H9 (cell line): ENCODE measurements around the gene MGLL. TPM values are rescaled to one million over a fixed set of nuclear protein-coding genes. Genes with fewer than 3 reads are reported as not detected.
A peak's percentile ranks its signal among the peaks of the same experiment; 100 is the strongest.

ENCODE experiments used
- DNase-seq: peaks from one replicate; pipeline ENCODE4 v3.0.0-alpha.2; 2017
- H2AFZ ChIP-seq: one replicate; pipeline ENCODE4 v1.6.1; 2013; ENCODE audit warnings: mild to moderate bottlenecking, low read length, control low read depth, moderate library complexity
- H2AK5ac ChIP-seq: 2 replicates; pipeline ENCODE4 v1.6.1; 2013; ENCODE audit warnings: low read length, control low read depth, mixed read lengths; ENCODE audit not compliant: insufficient read length
- H2BK120ac ChIP-seq: one replicate; pipeline ENCODE4 v1.6.1; 2013; ENCODE audit warnings: low read depth, mild to moderate bottlenecking, low read length, control low read depth, inconsistent platforms; ENCODE audit not compliant: poor library complexity, severe bottlenecking
- H2BK12ac ChIP-seq: 2 replicates; pipeline ENCODE4 v1.6.1; 2013; ENCODE audit warnings: low read length, control low read depth, mixed read lengths, low read depth; ENCODE audit not compliant: insufficient read length
- H2BK15ac ChIP-seq: 2 replicates; pipeline ENCODE4 v1.6.1; 2013; ENCODE audit warnings: low read depth, low read length, control low read depth
- H2BK20ac ChIP-seq: one replicate; pipeline ENCODE4 v1.6.1; 2013; ENCODE audit warnings: low read depth, mild to moderate bottlenecking, low read length, control low read depth, inconsistent platforms; ENCODE audit not compliant: poor library complexity, severe bottlenecking
- H2BK5ac ChIP-seq: 2 replicates; pipeline ENCODE4 v1.6.1; 2013; ENCODE audit warnings: low read length, control low read depth, mixed read lengths; ENCODE audit not compliant: insufficient read length
- H3K14ac ChIP-seq: 2 replicates; pipeline ENCODE4 v1.6.1; 2013; ENCODE audit warnings: low read length, control low read depth; ENCODE audit not compliant: insufficient read depth
- H3K18ac ChIP-seq: 2 replicates; pipeline ENCODE4 v1.6.1; 2013; ENCODE audit warnings: low read depth, mild to moderate bottlenecking, mixed read lengths, low read length, control low read depth; ENCODE audit not compliant: insufficient read length
- H3K23ac ChIP-seq: 2 replicates; pipeline ENCODE4 v1.6.1; 2013; ENCODE audit warnings: low read length, control low read depth, mixed read lengths, low read depth; ENCODE audit not compliant: insufficient read length
- H3K23me2 ChIP-seq: 2 replicates; pipeline ENCODE4 v1.6.1; 2013; ENCODE audit warnings: low read depth, mild to moderate bottlenecking, mixed read lengths, low read length, control low read depth; ENCODE audit not compliant: insufficient read length, poor library complexity, severe bottlenecking
- H3K27ac ChIP-seq: 2 replicates; pipeline ENCODE4 v1.5.1; 2013; ENCODE audit warnings: low read length, control low read depth, mixed read lengths, low read depth; ENCODE audit not compliant: insufficient read length
- H3K27me3 ChIP-seq: 2 replicates; pipeline ENCODE4 v1.6.1; 2013; ENCODE audit warnings: low read length, control low read depth, inconsistent platforms; ENCODE audit not compliant: insufficient read depth
- H3K4ac ChIP-seq: 2 replicates; pipeline ENCODE4 v1.6.1; 2013; ENCODE audit warnings: low read depth, mild to moderate bottlenecking, control low read depth, inconsistent platforms, low read length, moderate library complexity
- H3K4me1 ChIP-seq: 2 replicates; pipeline ENCODE4 v1.6.1; 2013; ENCODE audit warnings: low read length, control low read depth, inconsistent platforms; ENCODE audit not compliant: insufficient read depth
- H3K4me2 ChIP-seq: 2 replicates; pipeline ENCODE4 v1.6.1; 2013; ENCODE audit warnings: low read length, control low read depth, mixed read lengths; ENCODE audit not compliant: insufficient read length, insufficient read depth
- H3K56ac ChIP-seq: 2 replicates; pipeline ENCODE4 v1.6.1; 2013; ENCODE audit warnings: low read depth, mild to moderate bottlenecking, mixed read lengths, low read length, control low read depth; ENCODE audit not compliant: insufficient read length
- H3K79me1 ChIP-seq: 2 replicates; pipeline ENCODE4 v1.6.1; 2013; ENCODE audit warnings: low read depth, mild to moderate bottlenecking, moderate library complexity, low read length, control low read depth, inconsistent platforms; ENCODE audit not compliant: insufficient read depth, poor library complexity, severe bottlenecking
- H3K79me2 ChIP-seq: 2 replicates; pipeline ENCODE4 v1.6.1; 2013; ENCODE audit warnings: low read length, control low read depth, inconsistent platforms; ENCODE audit not compliant: insufficient read depth
- H3K9ac ChIP-seq: 2 replicates; pipeline ENCODE4 v1.6.1; 2013; ENCODE audit warnings: low read length, control low read depth, mixed read lengths; ENCODE audit not compliant: insufficient read length; ENCODE audit errors: extremely low read depth
- H3K9me3 ChIP-seq: one replicate; pipeline ENCODE4 v1.6.1; 2013; ENCODE audit warnings: low read depth, low read length, inconsistent platforms; ENCODE audit not compliant: control insufficient read depth
- H3T11ph ChIP-seq: one replicate; pipeline ENCODE4 v1.6.1; 2013; ENCODE audit warnings: mild to moderate bottlenecking, low read length, control low read depth, inconsistent platforms
- H4K20me1 ChIP-seq: one replicate; pipeline ENCODE4 v1.6.1; 2013; ENCODE audit not compliant: control insufficient read depth, insufficient read length, insufficient read depth
- H4K5ac ChIP-seq: 2 replicates; pipeline ENCODE4 v1.6.1; 2013; ENCODE audit warnings: low read depth, mild to moderate bottlenecking, mixed read lengths, low read length, control low read depth; ENCODE audit not compliant: insufficient read length
- H4K8ac ChIP-seq: replicated peaks from 2 replicates; pipeline ENCODE4 v1.6.1; 2013; ENCODE audit warnings: low read length, control low read depth, mixed read lengths, low read depth; ENCODE audit not compliant: insufficient read length
- H4K91ac ChIP-seq: 2 replicates; pipeline ENCODE4 v1.6.1; 2013; ENCODE audit warnings: low read depth, mild to moderate bottlenecking, moderate library complexity, mixed read lengths, low read length, control low read depth; ENCODE audit not compliant: insufficient read length
- H3K27ac Mint-ChIP-seq, 3 experiments: 2 replicates in 2 of 3; 3 replicates in 1 of 3; pipeline ENCODE4 v1.8.0; 2020 to 2021; ENCODE audit warnings: mixed read lengths in 3 of 3, mild to moderate bottlenecking in 1 of 3, moderate library complexity in 1 of 3
- H3K27me3 Mint-ChIP-seq: 2 replicates; pipeline ENCODE4 v1.8.0; 2021; ENCODE audit warnings: low read depth, mild to moderate bottlenecking, moderate library complexity, mixed read lengths
- H3K36me3 Mint-ChIP-seq, 3 experiments: 2 replicates in 2 of 3; 3 replicates in 1 of 3; pipeline ENCODE4 v1.8.0; 2020 to 2021; ENCODE audit warnings: low read depth in 3 of 3, mixed read lengths in 3 of 3; ENCODE audit not compliant: insufficient read depth in 1 of 3
- H3K4me1 Mint-ChIP-seq, 2 experiments: 2 replicates each; pipeline ENCODE4 v1.8.0; 2020; ENCODE audit warnings: mixed read lengths in 2 of 2
- H3K4me3 Mint-ChIP-seq, 2 experiments: 2 replicates in 1 of 2; 3 replicates in 1 of 2; pipeline ENCODE4 v1.8.0; 2020 to 2021; ENCODE audit warnings: mild to moderate bottlenecking in 2 of 2, mixed read lengths in 2 of 2, moderate library complexity in 1 of 2
- H3K9me3 Mint-ChIP-seq, 2 experiments: 2 replicates in 1 of 2; 3 replicates in 1 of 2; pipeline ENCODE4 v1.8.0; 2020; ENCODE audit warnings: mild to moderate bottlenecking in 2 of 2, mixed read lengths in 2 of 2, moderate library complexity in 1 of 2
- CTCF ChIP-seq: fragments of 200-600 bp; sonication (generic); conservative IDR thresholded peaks from 3 replicates; pipeline ENCODE4 v1.8.0; 2021; ENCODE audit warnings: antibody characterized with exemption, mild to moderate bottlenecking
- whole genome bisulfite sequencing: extraction: QIAGEN DNeasy Blood & Tissue Kit; methylation state at CpG from one replicate; pipeline ENCODE4 v1.1.7; 2013; ENCODE audit warnings: missing lambda C conversion rate, low lambda C conversion rate, mixed read lengths; ENCODE audit not compliant: insufficient read length; ENCODE audit errors: extremely low coverage; 5-methylcytosine and 5-hydroxymethylcytosine counted together
- total RNA-seq: library from RNA; stranded (reverse); gene quantifications from 2 replicates; pipeline ENCODE4 v1.2.1, GENCODE V29; 2021

Gene MGLL
- total RNA-seq, 1 experiment from 2014 or later, result 0.11 TPM

GRCh38 chr3:127646501-127647046 is 175.7 kb downstream of the MGLL start:
- Histone ChIP-seq H3K9ac (peak overlapping the region; percentile 14), H3T11ph (no peak overlapping the region), H3K23ac (no peak overlapping the region), H3K4me2 (no peak overlapping the region), H2BK15ac (no peak overlapping the region), H3K14ac (no peak overlapping the region), H4K8ac (no peak overlapping the region), H3K79me1 (no peaks in the 10 kb centered on the region), H4K5ac (no peak overlapping the region), H2BK120ac (no peak overlapping the region), H3K56ac (no peak overlapping the region), H2AFZ (no peak overlapping the region), H3K4me1 (peaks cover 2% of the 10 kb centered on the region; the same call in 1 of the 2 replicates), H3K27me3 (no peaks in the 10 kb centered on the region), H4K20me1 (no peaks in the 10 kb centered on the region), H2BK20ac (no peak overlapping the region), H2AK5ac (no peak overlapping the region), H4K91ac (no peak overlapping the region), H3K4ac (no peak overlapping the region), H3K27ac (no peak overlapping the region), H3K23me2 (no peaks in the 10 kb centered on the region), H3K79me2 (no peaks in the 10 kb centered on the region), H3K9me3 (no peaks in the 10 kb centered on the region), H3K18ac (no peak overlapping the region), H2BK12ac (no peak overlapping the region), H2BK5ac (no peak overlapping the region)
- no peak overlapping the region for H3K4me3 Mint-ChIP-seq
- no peak overlapping the region for H3K27ac Mint-ChIP-seq
- peaks cover 6 to 11% (median 6%) of the 10 kb centered on the region in 3 experiments; a peak in 4 of 7 replicates for H3K36me3 Mint-ChIP-seq
- H3K4me1 Mint-ChIP-seq, result peaks cover 11 to 13% of the 10 kb centered on the region in 2 experiments
- TF ChIP-seq CTCF, result no peak
- H3K9me3 Mint-ChIP-seq, result no peaks in the 10 kb centered on the region
- WGBS, result no CpG with 5 or more reads among the region's 10 CpGs
- no peak for DNase-seq
- no peaks in the 10 kb centered on the region for H3K27me3 Mint-ChIP-seq
